ENCODE data around the gene ZAP70. TPM values are rescaled to one million over a fixed set of nuclear protein-coding genes. Genes with fewer than 3 reads are reported as not detected.

ZAP70 gene
- total RNA-seq, 1 donor from 2014 or later: 10.2 TPM

DNA sequence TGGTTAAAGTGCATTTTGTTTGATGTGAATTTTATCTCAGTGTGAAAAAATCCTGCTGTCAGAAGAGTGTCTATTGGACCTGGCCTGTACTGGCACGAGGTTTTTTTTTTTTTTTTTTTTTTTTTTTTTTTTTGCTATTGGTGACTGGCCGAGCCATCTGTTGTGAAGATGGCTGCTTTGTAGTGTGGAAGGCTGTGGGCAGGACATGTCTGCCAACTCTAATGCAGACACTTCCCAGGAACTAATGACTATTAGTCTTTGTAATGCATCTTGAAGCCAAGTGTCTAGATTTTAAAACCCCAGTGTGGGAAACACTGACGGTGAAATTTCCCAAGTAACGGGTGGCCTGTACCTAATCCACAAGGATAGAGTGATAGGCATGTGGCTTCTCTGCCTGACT, 34.3 kb downstream of the ZAP70 start:
- ATAC-seq (no peak), DNase-seq (no peak)
- Histone ChIP-seq H3K36me3 (peaks cover 10% of the 10 kb centered on the region), H3K9me3 (no peaks in the 10 kb centered on the region), H3K27ac (no peak overlapping the region), H3K4me1 (no peaks in the 10 kb centered on the region), H3K27me3 (no peaks in the 10 kb centered on the region), H3K4me3 (no peak overlapping the region)
- no peak for TF ChIP-seq CTCF (IDR thresholded peaks at IDR 0.05)
- intact Hi-C loops (cut with DNase I): no loop called here

GRCh38 chr2:97749581-97749980, 36.2 kb downstream of the ZAP70 start:
- no peak for ATAC-seq
- Histone ChIP-seq H3K36me3 (peaks cover 14% of the 10 kb centered on the region), H3K4me1 (no peaks in the 10 kb centered on the region), H3K27me3 (no peaks in the 10 kb centered on the region), H3K27ac (no peak overlapping the region), H3K4me3 (no peak overlapping the region), H3K9me3 (no peaks in the 10 kb centered on the region)
- TF ChIP-seq CTCF (IDR thresholded peaks at IDR 0.05): no peak
- no peak for DNase-seq
- intact Hi-C loops (cut with DNase I): no loop called here

GRCh38 chr2:97750017-97750416, 36.6 kb downstream of the ZAP70 start:
- H3K4me1 ChIP-seq: no peaks in the 10 kb centered on the region
- no peak overlapping the region for H3K27ac ChIP-seq
- H3K9me3 ChIP-seq: no peaks in the 10 kb centered on the region
- peaks cover 16% of the 10 kb centered on the region for H3K36me3 ChIP-seq
- ATAC-seq (no peak), DNase-seq (no peak)
- H3K27me3 ChIP-seq: no peaks in the 10 kb centered on the region
- TF ChIP-seq CTCF (IDR thresholded peaks at IDR 0.05): no peak
- intact Hi-C loops (cut with DNase I): no loop called here
- no peak overlapping the region for H3K4me3 ChIP-seq

- TF ChIP-seq CTCF (IDR thresholded peaks at IDR 0.05): no peak
- Histone ChIP-seq H3K27me3 (no peaks in the 10 kb centered on the region), H3K9me3 (no peaks in the 10 kb centered on the region), H3K27ac (no peak overlapping the region), H3K36me3 (peaks cover 32% of the 10 kb centered on the region), H3K4me3 (no peak overlapping the region), H3K4me1 (no peaks in the 10 kb centered on the region)
- intact Hi-C loops (cut with DNase I): no loop called here
- ATAC-seq: peak; percentile 59
- DNase-seq: no peak
These were observed 38.4 kb downstream of the ZAP70 start for GRCh38 chr2:97751752-97752151.

GRCh38 chr2:97752342-97753334, 39.3 kb downstream of the ZAP70 start:
- intact Hi-C loops (cut with DNase I): no loop called here
- TF ChIP-seq CTCF (IDR thresholded peaks at IDR 0.05): no peak
- DNase-seq: no peak
- no peak for ATAC-seq
- Histone ChIP-seq H3K27ac (no peak overlapping the region), H3K36me3 (peaks cover 41% of the 10 kb centered on the region), H3K9me3 (no peaks in the 10 kb centered on the region), H3K27me3 (no peaks in the 10 kb centered on the region), H3K4me3 (no peak overlapping the region), H3K4me1 (no peaks in the 10 kb centered on the region)

Data from upper lobe of right lung (tissue), 1 donor.